Activated CD4-positive, alpha-beta T cell treated with anti-CD3 and anti-CD28 coated beads, Interleukin-2, amount 50 U/mL, for 24 hours (primary cell): ENCODE measurements around the gene FAAH.

Experiments used
- DNase-seq, 2 donors: peaks; one replicate each; pipeline ENCODE4 v3.0.0-alpha.2; 2020; ENCODE audit warnings: low read depth in 1 of 2, low spot score in 1 of 2

Gene FAAH

GRCh38 chr1:46449223-46450159 is 55.4 kb downstream of the FAAH start:
- no peak for DNase-seq

- DNase-seq = no peak
These were observed 56.0 kb downstream of the FAAH start for GRCh38 chr1:46450160-46450517.

- no peak for DNase-seq
These were observed 58.1 kb downstream of the FAAH start for GRCh38 chr1:46451948-46452930.

- no peak for DNase-seq
These were observed 58.8 kb downstream of the FAAH start for GRCh38 chr1:46452931-46453325.

GRCh38 chr1:46453449-46453848 is 59.3 kb downstream of the FAAH start:
- DNase-seq = no peak

GRCh38 chr1:46455951-46456350 is 61.8 kb downstream of the FAAH start:
- DNase-seq = no peak

- no peak for DNase-seq
These were observed 62.4 kb downstream of the FAAH start for GRCh38 chr1:46456411-46456963.

- no peak for DNase-seq
These were observed 63.1 kb downstream of the FAAH start for GRCh38 chr1:46457178-46457577.

GRCh38 chr1:46458190-46458589 is 64.1 kb downstream of the FAAH start:
- DNase-seq = no peak

GRCh38 chr1:46458846-46459245 is 64.7 kb downstream of the FAAH start:
- DNase-seq = no peak

GRCh38 chr1:46459315-46459714 is 65.2 kb downstream of the FAAH start:
- DNase-seq = no peak

GRCh38 chr1:46461017-46461808 is 67.1 kb downstream of the FAAH start:
- DNase-seq = no peak

- no peak for DNase-seq
These were observed 67.8 kb downstream of the FAAH start for GRCh38 chr1:46461809-46462448.
